Neural crest cell (in vitro differentiated cells): ENCODE data around the gene MNX1. TPM values are rescaled to one million over a fixed set of nuclear protein-coding genes. Genes with fewer than 3 reads are reported as not detected.

ENCODE experiments used
- DNase-seq: peaks from one replicate; pipeline ENCODE4 v3.0.0; 2021; ENCODE audit warnings: low read depth, mixed read lengths, low spot score
- H3K27ac Mint-ChIP-seq: one replicate; pipeline ENCODE4 v1.8.0; 2021; ENCODE audit warnings: mild to moderate bottlenecking, mixed read lengths; ENCODE audit not compliant: unreplicated experiment
- H3K27me3 Mint-ChIP-seq: 2 replicates; pipeline ENCODE4 v1.8.0; 2021; ENCODE audit warnings: low read depth, mild to moderate bottlenecking, mixed read lengths
- H3K36me3 Mint-ChIP-seq: 2 replicates; pipeline ENCODE4 v1.8.0; 2021; ENCODE audit warnings: low read depth, mild to moderate bottlenecking, mixed read lengths
- H3K4me1 Mint-ChIP-seq: 2 replicates; pipeline ENCODE4 v1.8.0; 2021; ENCODE audit warnings: mixed read lengths
- H3K4me3 Mint-ChIP-seq: one replicate; pipeline ENCODE4 v1.8.0; 2021; ENCODE audit warnings: mild to moderate bottlenecking, mixed read lengths
- H3K9me3 Mint-ChIP-seq: 2 replicates; pipeline ENCODE4 v1.8.0; 2021; ENCODE audit warnings: mixed read lengths
- total RNA-seq: library from RNA; stranded (reverse); gene quantifications from 2 replicates; pipeline ENCODE4 v1.2.1, GENCODE V29; 2021
- TF ChIP-seq, protein P1 (sequence below): fragments of 200-600 bp; sonication (generic); conservative IDR thresholded peaks from 2 replicates; pipeline ENCODE4 v1.5.0; 2021; ENCODE audit warnings: antibody characterized with exemption, mild to moderate bottlenecking

MNX1 gene
- total RNA-seq, 1 donor from 2014 or later, result 0.14 TPM

GRCh38 chr7:156962145-156962544, 48.3 kb downstream of the MNX1 start:
- peaks cover 25% of the 10 kb centered on the region for H3K36me3 Mint-ChIP-seq
- no peaks in the 10 kb centered on the region for H3K4me1 Mint-ChIP-seq
- H3K9me3 Mint-ChIP-seq, result no peaks in the 10 kb centered on the region
- H3K27ac Mint-ChIP-seq, result no peak overlapping the region
- no peak overlapping the region for H3K4me3 Mint-ChIP-seq
- TF ChIP-seq, protein P1, sequence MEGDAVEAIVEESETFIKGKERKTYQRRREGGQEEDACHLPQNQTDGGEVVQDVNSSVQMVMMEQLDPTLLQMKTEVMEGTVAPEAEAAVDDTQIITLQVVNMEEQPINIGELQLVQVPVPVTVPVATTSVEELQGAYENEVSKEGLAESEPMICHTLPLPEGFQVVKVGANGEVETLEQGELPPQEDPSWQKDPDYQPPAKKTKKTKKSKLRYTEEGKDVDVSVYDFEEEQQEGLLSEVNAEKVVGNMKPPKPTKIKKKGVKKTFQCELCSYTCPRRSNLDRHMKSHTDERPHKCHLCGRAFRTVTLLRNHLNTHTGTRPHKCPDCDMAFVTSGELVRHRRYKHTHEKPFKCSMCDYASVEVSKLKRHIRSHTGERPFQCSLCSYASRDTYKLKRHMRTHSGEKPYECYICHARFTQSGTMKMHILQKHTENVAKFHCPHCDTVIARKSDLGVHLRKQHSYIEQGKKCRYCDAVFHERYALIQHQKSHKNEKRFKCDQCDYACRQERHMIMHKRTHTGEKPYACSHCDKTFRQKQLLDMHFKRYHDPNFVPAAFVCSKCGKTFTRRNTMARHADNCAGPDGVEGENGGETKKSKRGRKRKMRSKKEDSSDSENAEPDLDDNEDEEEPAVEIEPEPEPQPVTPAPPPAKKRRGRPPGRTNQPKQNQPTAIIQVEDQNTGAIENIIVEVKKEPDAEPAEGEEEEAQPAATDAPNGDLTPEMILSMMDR, result no peak
- no peaks in the 10 kb centered on the region for H3K27me3 Mint-ChIP-seq
- DNase-seq, result no peak

DNA sequence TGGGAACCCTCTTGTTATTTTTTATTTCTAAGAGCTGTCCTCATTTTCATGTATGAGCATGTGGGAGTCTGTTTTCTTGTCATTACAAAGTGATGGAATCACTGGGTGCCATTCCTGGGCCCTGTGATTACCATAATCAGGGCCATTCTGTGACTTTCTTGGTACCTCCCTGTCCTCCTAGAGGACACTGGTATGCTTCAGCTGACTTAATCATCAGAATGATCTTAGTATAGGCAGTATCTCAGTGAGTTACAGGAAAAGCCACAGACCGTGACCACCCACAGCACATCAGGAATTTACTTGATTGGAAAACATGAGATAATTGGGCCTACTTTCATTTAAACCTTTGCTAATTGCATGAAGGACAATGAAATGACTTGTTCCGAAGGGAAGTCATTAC, 53.7 kb downstream of the MNX1 start:
- TF ChIP-seq, protein P1, result no peak
- Mint-ChIP-seq H3K4me1 (peaks cover 8% of the 10 kb centered on the region), H3K27me3 (no peaks in the 10 kb centered on the region), H3K36me3 (peaks cover 22% of the 10 kb centered on the region), H3K4me3 (no peak overlapping the region), H3K9me3 (no peaks in the 10 kb centered on the region), H3K27ac (no peak overlapping the region)
- no peak for DNase-seq

- Mint-ChIP-seq H3K36me3 (peaks cover 13% of the 10 kb centered on the region), H3K9me3 (no peaks in the 10 kb centered on the region), H3K27me3 (peaks cover 2% of the 10 kb centered on the region), H3K4me3 (no peak overlapping the region), H3K27ac (no peak overlapping the region), H3K4me1 (peaks cover 25% of the 10 kb centered on the region)
- DNase-seq, result no peak
- TF ChIP-seq, protein P1, result no peak
Observed at GRCh38 chr7:156954941-156955340, 55.5 kb downstream of the MNX1 start.

Other genes with a start within 250 kb of the MNX1 start
- gene LMBR1, start 117.5 kb downstream of the MNX1 start, total RNA-seq, result 55.1 and 58.0 TPM in 2 replicates
- gene NOM1, start 61.0 kb downstream of the MNX1 start, total RNA-seq, result 25.2 and 28.2 TPM in 2 replicates
- gene UBE3C, start 128.3 kb upstream of the MNX1 start, total RNA-seq, result 46.1 and 46.8 TPM in 2 replicates